Right lobe of liver (tissue), 6 donors: ENCODE data around the gene PDE1C. TPM values are rescaled to one million over a fixed set of nuclear protein-coding genes. Genes with fewer than 3 reads are reported as not detected.
"Not testable (repeated sequence)": the region's sequence is repeated elsewhere in the genome, so short reads cannot be mapped to it uniquely, and the experiment has no call there.

Experiments used
- ATAC-seq, 4 donors: fragments of 200-7000 bp; cut with Tn5 transposase; one replicate each; pipeline ENCODE4 v1.9.1; 2020; ENCODE audit warnings: mild to moderate bottlenecking in 4 of 4, moderate library complexity in 4 of 4
- DNase-seq, 3 donors: peaks; one replicate each; pipeline ENCODE4 v3.0.0-alpha.2; 2020
- H3K27ac ChIP-seq, 3 donors: fragments of 200-600 bp; one replicate each; pipeline ENCODE4 v1.8.0; 2022
- H3K27me3 ChIP-seq, 2 donors: fragments of 200-600 bp; one replicate each; pipeline ENCODE4 v1.8.0; 2022
- H3K36me3 ChIP-seq, 4 donors: fragments of 200-600 bp; sonication (generic) in 1 of 4; one replicate each; pipeline versions ENCODE4 v1.5.1 to v1.8.0; 2017 to 2022; ENCODE audit warnings: control low read depth in 1 of 4
- H3K4me1 ChIP-seq, 4 donors: fragments of 200-600 bp; sonication (generic) in 1 of 4; one replicate each; pipeline versions ENCODE4 v1.5.1 to v1.8.0; 2017 to 2022; ENCODE audit warnings: control low read depth in 1 of 4
- H3K4me3 ChIP-seq, 3 donors: fragments of 200-600 bp; one replicate each; pipeline ENCODE4 v1.8.0; 2022
- H3K9me3 ChIP-seq, 4 donors: fragments of 200-600 bp; sonication (generic) in 1 of 4; one replicate each; pipeline versions ENCODE4 v1.5.1 to v1.8.0; 2017 to 2022; ENCODE audit warnings: control low read depth in 1 of 4
- POLR2A ChIP-seq: fragments of 450-650 bp; IDR thresholded peaks from one replicate; pipeline ENCODE4 v1.6.1; 2017; ENCODE audit warnings: antibody characterized with exemption, mild to moderate bottlenecking
- WGBS: methylation state at CpG from one replicate; pipeline ENCODE4 v1.1.6; 2018; ENCODE audit warnings: low coverage, low lambda C conversion rate; ENCODE audit not compliant: insufficient coverage; ENCODE audit errors: missing lambda C conversion rate; 5-methylcytosine and 5-hydroxymethylcytosine counted together
- intact Hi-C, 2 donors: fragments of 100-400 bp; cut with DNase I; formaldehyde crosslinking; loops; one replicate each; pipeline versions ENCODE4 v1.11.2 to v1.14.1; 2022
- total RNA-seq, 6 experiments: library from RNA; depleted of rRNA in 2 of 6; stranded (reverse); fragments of >200 nt in 2 of 6; fragmentation: NEBNext Ultra II Directional in 3 of 6; extraction: Animal tissue kit (Norgen Biotek cat#: 25700) in 3 of 6; gene quantifications; one replicate each; pipeline versions ENCODE4 v1.1.0 to v1.2.4, GENCODE V29; 2016 to 2023
- TF ChIP-seq, protein P1 (sequence below), 4 donors: fragments of 200-600 bp in 3 of 4; fragments of 450-650 bp in 1 of 4; IDR thresholded peaks; one replicate each; pipeline versions ENCODE4 v1.5.1 to v1.8.0; 2016 to 2022; ENCODE audit warnings: antibody characterized with exemption in 4 of 4, mild to moderate bottlenecking in 2 of 4
- donor health status: DM: no; HTN: yes; CAD: no.
- donor health status: DM: no; HTN: no; CAD: no.
- donor health status: DM: no; HTN: no; CAD: no.
- donor health status: DM: no; HTN: yes; CAD: no.
- donor health status: DM: no; HTN: yes; CAD: no.

PDE1C gene
- total RNA-seq, 6 experiments from 2014 or later: 0.02 TPM; not detected in 5

DNA sequence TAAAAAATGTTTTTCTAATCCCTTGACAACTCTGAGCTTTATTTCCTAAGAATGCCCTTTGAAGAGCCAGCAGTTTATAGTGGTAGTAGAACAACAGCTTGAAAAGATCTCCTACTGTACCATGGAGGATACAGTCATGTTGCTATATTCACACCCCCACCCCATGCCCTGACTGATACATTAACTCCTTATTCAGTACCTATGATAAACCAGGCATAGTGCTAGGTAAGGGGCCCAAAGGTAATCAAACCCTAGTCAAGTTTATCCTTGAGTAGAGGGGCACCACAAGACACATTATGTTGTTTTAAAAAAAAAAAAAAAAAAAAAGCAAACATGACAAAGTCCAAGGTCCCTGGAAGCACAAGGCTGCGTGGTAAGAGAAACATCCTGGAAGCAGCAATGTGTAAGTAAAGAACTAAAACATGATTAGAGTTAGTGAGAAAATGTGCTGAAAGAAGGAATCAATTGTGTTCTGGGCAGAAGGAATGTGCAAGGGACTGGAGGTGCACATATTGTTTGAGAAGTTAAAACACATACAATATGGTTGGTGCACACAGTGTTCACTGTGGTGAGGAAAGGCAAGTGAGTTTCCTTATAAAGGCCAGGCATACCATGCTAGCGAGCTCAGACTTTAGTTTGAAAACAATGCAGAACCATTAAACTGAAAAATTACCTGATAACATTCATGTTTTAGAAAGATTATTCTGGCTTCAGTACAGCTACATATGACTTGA, 51.2 kb downstream of the PDE1C start:
- 48% methylated on average over 2 of the region's 2 CpGs for WGBS
- Histone ChIP-seq H3K4me1 (no peaks in the 10 kb centered on the region), H3K4me3 (no peak overlapping the region), H3K36me3 (no peaks in the 10 kb centered on the region), H3K27ac (no peak overlapping the region), H3K27me3 (no peaks in the 10 kb centered on the region), H3K9me3 (no peaks in the 10 kb centered on the region)
- TF ChIP-seq POLR2A: no peak
- TF ChIP-seq, protein P1, sequence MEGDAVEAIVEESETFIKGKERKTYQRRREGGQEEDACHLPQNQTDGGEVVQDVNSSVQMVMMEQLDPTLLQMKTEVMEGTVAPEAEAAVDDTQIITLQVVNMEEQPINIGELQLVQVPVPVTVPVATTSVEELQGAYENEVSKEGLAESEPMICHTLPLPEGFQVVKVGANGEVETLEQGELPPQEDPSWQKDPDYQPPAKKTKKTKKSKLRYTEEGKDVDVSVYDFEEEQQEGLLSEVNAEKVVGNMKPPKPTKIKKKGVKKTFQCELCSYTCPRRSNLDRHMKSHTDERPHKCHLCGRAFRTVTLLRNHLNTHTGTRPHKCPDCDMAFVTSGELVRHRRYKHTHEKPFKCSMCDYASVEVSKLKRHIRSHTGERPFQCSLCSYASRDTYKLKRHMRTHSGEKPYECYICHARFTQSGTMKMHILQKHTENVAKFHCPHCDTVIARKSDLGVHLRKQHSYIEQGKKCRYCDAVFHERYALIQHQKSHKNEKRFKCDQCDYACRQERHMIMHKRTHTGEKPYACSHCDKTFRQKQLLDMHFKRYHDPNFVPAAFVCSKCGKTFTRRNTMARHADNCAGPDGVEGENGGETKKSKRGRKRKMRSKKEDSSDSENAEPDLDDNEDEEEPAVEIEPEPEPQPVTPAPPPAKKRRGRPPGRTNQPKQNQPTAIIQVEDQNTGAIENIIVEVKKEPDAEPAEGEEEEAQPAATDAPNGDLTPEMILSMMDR (IDR thresholded peaks at IDR 0.05): no peak
- DNase-seq (no peak), ATAC-seq (no peak)
- intact Hi-C loops: no loop called here

DNA sequence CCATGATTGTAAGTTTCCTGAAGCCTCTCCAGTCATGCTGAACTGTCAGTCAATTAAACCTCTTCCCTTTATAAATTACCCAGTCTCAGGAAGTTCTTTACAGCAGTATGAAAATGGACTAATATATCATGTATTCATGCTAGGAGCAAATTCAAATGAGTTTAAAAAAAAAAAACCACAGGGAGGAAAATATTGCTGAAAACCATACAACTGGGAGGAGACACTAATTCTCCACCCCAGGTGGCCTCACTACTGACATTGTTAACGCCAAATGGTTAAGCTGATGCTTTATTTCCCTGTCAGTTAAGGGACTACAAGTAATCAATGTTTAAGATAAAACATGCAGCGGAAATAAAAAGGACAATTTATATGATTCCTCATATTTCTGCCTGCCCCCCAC, 55.1 kb downstream of the PDE1C start:
- Histone ChIP-seq H3K27ac (no peak overlapping the region), H3K4me3 (no peak overlapping the region), H3K27me3 (no peaks in the 10 kb centered on the region), H3K9me3 (no peaks in the 10 kb centered on the region), H3K4me1 (no peaks in the 10 kb centered on the region), H3K36me3 (no peaks in the 10 kb centered on the region)
- 46% methylated on average over 2 of the region's 2 CpGs for WGBS
- intact Hi-C loops: no loop called here
- DNase-seq (no peak), ATAC-seq (no peak)
- TF ChIP-seq POLR2A: no peak
- TF ChIP-seq, protein P1 (IDR thresholded peaks at IDR 0.05): no peak

DNA sequence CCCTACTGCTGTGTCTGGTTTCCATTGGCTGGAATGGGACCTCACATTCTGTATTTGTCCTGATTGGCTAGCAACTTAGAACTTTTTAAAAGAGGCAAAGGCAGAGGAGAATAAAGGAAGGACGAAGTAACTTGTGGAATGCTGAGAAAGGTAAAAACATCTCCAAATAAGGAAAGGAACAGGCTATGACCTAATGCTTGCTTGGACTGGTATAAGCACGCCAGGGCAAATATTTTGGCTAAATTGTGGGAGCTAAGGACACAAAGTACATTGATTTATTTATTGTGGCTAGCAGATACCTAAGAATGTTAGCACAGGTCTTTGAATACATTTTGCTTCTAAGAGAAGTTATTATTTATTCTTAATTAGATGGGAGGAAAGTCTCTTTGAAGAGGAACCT, 56.7 kb downstream of the PDE1C start:
- DNase-seq, ATAC-seq, H3K27ac ChIP-seq, H3K4me3 ChIP-seq, H3K36me3 ChIP-seq, H3K27me3 ChIP-seq, intact Hi-C loops, H3K4me1 ChIP-seq, H3K9me3 ChIP-seq: not testable (repeated sequence)
- WGBS: 31% methylated on average over 2 of the region's 2 CpGs

DNA sequence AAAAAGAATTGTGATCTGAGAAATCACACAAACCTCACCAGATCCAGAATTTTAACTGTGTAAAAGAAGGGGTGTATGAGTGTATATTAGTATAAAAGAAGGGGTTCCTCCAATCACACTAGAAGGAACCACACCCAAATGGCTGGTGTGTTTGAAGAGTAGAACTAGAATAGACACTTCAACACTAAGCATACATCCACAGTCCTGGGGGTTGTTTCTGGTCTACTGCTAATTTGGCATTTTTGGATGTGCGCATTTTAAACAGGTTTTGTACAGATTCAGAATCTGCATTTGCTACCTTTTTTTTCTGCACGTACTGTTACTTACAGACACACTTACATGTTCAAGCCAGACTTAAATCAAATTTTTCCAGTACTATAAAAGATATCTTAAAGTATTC, 64.6 kb downstream of the PDE1C start:
- no peaks in the 10 kb centered on the region for H3K36me3 ChIP-seq
- ATAC-seq (no peak), DNase-seq (no peak)
- intact Hi-C loops: no loop called here
- H3K4me3 ChIP-seq: no peak overlapping the region
- no peaks in the 10 kb centered on the region for H3K27me3 ChIP-seq
- no peak for TF ChIP-seq POLR2A
- no peaks in the 10 kb centered on the region for H3K4me1 ChIP-seq
- 81% methylated on average over 2 of the region's 2 CpGs for WGBS
- H3K9me3 ChIP-seq: no peaks in the 10 kb centered on the region
- H3K27ac ChIP-seq: no peak overlapping the region

DNA sequence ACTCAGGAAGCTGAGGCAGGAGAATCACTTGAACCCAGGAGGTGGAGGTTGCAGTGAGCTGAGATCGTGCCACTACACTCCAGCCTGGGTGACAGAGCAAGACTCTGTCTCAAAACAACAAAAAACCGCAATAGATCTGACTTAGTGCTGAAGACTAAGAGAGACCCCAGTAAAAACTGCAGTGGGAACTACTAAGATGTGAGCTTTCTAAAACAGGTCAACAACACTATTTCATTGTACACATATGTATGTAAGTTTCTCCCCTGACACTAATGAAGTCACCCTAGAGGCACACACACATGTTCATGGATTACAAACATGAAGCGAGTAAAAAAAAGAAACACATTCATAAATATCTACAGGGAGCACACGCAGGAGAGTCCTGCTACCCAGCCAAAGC, 68.3 kb downstream of the PDE1C start:
- 60% methylated on average over 3 of the region's 4 CpGs for WGBS
- H3K4me1 ChIP-seq: no peaks in the 10 kb centered on the region
- ATAC-seq: no peak
- TF ChIP-seq, protein P1 (IDR thresholded peaks at IDR 0.05): no peak
- no peak for TF ChIP-seq POLR2A
- no peaks in the 10 kb centered on the region for H3K27me3 ChIP-seq
- intact Hi-C loops: no loop called here
- no peaks in the 10 kb centered on the region for H3K36me3 ChIP-seq
- H3K4me3 ChIP-seq: no peak overlapping the region
- H3K27ac ChIP-seq: no peak overlapping the region
- no peaks in the 10 kb centered on the region for H3K9me3 ChIP-seq
- no peak for DNase-seq
